Suprapubic skin (tissue), 4 donors: ENCODE data around the gene DIRAS3. TPM values are rescaled to one million over a fixed set of nuclear protein-coding genes. Genes with fewer than 3 reads are reported as not detected.

Source experiments
- DNase-seq, 2 donors: peaks; one replicate each; pipeline ENCODE4 v3.0.0-alpha.2; 2019; ENCODE audit warnings: low spot score in 2 of 2
- H3K27ac ChIP-seq: fragments of 200-600 bp; sonication (generic); one replicate; pipeline ENCODE4 v1.5.1; 2019
- H3K27me3 ChIP-seq: fragments of 200-600 bp; sonication (generic); one replicate; pipeline ENCODE4 v1.5.1; 2019
- H3K36me3 ChIP-seq: fragments of 200-600 bp; sonication (generic); one replicate; pipeline ENCODE4 v1.5.1; 2019
- H3K4me1 ChIP-seq: fragments of 200-600 bp; sonication (generic); one replicate; pipeline ENCODE4 v1.5.1; 2019
- H3K4me3 ChIP-seq: fragments of 200-600 bp; sonication (generic); one replicate; pipeline ENCODE4 v1.5.1; 2019; ENCODE audit warnings: mild to moderate bottlenecking
- H3K9me3 ChIP-seq: fragments of 200-600 bp; sonication (generic); one replicate; pipeline ENCODE4 v1.5.1; 2019
- CTCF ChIP-seq, 2 donors: fragments of 200-600 bp in 1 of 2; fragments of 450-650 bp in 1 of 2; sonication (generic) in 1 of 2; IDR thresholded peaks; one replicate each; pipeline ENCODE4 v1.5.1; 2016 to 2019; ENCODE audit warnings: antibody characterized with exemption in 2 of 2, mild to moderate bottlenecking in 1 of 2, moderate library complexity in 1 of 2
- EP300 ChIP-seq: sonication (generic); formaldehyde crosslinking; IDR thresholded peaks from one replicate; pipeline ENCODE4 v1.6.1; 2017; ENCODE audit warnings: antibody characterized with exemption
- POLR2A ChIP-seq, 2 donors: fragments of 450-650 bp; IDR thresholded peaks; one replicate each; pipeline ENCODE4 v1.6.1; 2017; ENCODE audit warnings: antibody characterized with exemption in 2 of 2, mild to moderate bottlenecking in 2 of 2, moderate library complexity in 2 of 2
- POLR2AphosphoS5 ChIP-seq, 3 donors: sonication (generic); formaldehyde crosslinking; IDR thresholded peaks; one replicate each; pipeline ENCODE4 v1.6.1; 2017; ENCODE audit warnings: antibody characterized with exemption in 3 of 3
- WGBS: methylation state at CpG from one replicate; pipeline ENCODE4 v1.1.5; 2018; 5-methylcytosine and 5-hydroxymethylcytosine counted together
- total RNA-seq, 4 donors: library from RNA; depleted of rRNA; stranded (reverse); fragments of >200 nt; gene quantifications; one replicate each; pipeline ENCODE4 v1.1.0, GENCODE V29; 2016

The DIRAS3 gene
- total RNA-seq, 4 donors from 2014 or later, result 1.4 to 2.3 (median 2.0) TPM

- no peaks in the 10 kb centered on the region for H3K9me3 ChIP-seq
- WGBS, result 77% methylated on average over 2 of the region's 2 CpGs
- TF ChIP-seq CTCF (IDR thresholded peaks at IDR 0.05), result no peak
- no peak for TF ChIP-seq POLR2A (IDR thresholded peaks at IDR 0.05)
- no peak for TF ChIP-seq POLR2AphosphoS5 (IDR thresholded peaks at IDR 0.05)
- TF ChIP-seq EP300, result no peak
- no peak for DNase-seq
- no peak overlapping the region for H3K4me3 ChIP-seq
- H3K27ac ChIP-seq, result no peak overlapping the region
- no peaks in the 10 kb centered on the region for H3K4me1 ChIP-seq
- no peaks in the 10 kb centered on the region for H3K36me3 ChIP-seq
- no peaks in the 10 kb centered on the region for H3K27me3 ChIP-seq
Measured at GRCh38 chr1:68024635-68025338, 25.6 kb downstream of the DIRAS3 start.

DNA sequence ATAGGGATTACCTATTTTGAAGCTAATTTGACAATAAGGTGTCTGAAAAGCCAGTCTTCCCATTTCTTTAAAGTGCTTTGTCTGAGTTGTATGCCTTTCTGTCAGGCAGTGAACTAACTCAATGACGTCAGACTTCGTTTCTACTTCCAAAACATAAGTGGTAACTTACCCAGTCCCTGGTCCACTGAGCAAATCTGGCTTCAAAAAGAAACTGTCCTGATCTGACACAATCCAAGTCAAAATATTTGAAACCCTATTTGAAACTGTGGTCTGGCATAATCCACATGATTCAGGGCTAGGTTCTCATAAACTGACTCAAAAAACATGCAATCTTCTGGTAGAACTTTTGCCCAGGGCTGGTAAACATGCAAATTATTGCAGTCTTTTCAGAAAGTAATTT, 34.0 kb downstream of the DIRAS3 start:
- no peaks in the 10 kb centered on the region for H3K36me3 ChIP-seq
- no peak overlapping the region for H3K4me3 ChIP-seq
- TF ChIP-seq EP300 (no peak), POLR2AphosphoS5 (IDR thresholded peaks at IDR 0.05) (no peak), CTCF (IDR thresholded peaks at IDR 0.05) (no peak), POLR2A (IDR thresholded peaks at IDR 0.05) (no peak)
- H3K27ac ChIP-seq, result no peak overlapping the region
- H3K27me3 ChIP-seq, result no peaks in the 10 kb centered on the region
- no peak for DNase-seq
- no peaks in the 10 kb centered on the region for H3K9me3 ChIP-seq
- H3K4me1 ChIP-seq, result no peaks in the 10 kb centered on the region
- 57% methylated on average over 2 of the region's 2 CpGs for WGBS

GRCh38 chr1:68015971-68016370, 34.5 kb downstream of the DIRAS3 start:
- DNase-seq, result no peak
- no peaks in the 10 kb centered on the region for H3K4me1 ChIP-seq
- H3K27ac ChIP-seq, result no peak overlapping the region
- no peaks in the 10 kb centered on the region for H3K27me3 ChIP-seq
- no peak for TF ChIP-seq POLR2AphosphoS5 (IDR thresholded peaks at IDR 0.05)
- no peak for TF ChIP-seq EP300
- no peak for TF ChIP-seq CTCF (IDR thresholded peaks at IDR 0.05)
- no peak for TF ChIP-seq POLR2A (IDR thresholded peaks at IDR 0.05)
- H3K36me3 ChIP-seq, result no peaks in the 10 kb centered on the region
- H3K9me3 ChIP-seq, result no peaks in the 10 kb centered on the region
- no peak overlapping the region for H3K4me3 ChIP-seq
- WGBS, result 91% methylated on average over 3 of the region's 3 CpGs

DNA sequence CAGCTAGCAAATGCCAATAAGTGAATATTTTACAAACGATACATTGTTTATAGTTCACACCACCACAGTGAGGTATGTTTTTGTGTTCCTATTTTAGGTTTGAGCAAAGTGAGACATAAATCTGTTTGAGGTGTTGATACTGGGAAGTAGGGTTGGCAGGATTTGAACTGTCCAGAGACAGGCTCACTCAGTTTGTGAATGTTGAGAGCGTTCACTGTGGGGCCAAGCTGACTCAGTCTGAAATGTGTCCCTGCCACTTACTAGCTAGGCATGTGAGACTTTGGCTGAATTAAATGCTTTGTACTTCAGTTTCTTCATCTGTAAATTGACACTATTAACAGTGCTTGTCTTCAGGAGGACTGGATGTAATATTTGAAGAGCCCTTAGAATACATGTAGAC, 35.1 kb downstream of the DIRAS3 start:
- Histone ChIP-seq H3K36me3 (no peaks in the 10 kb centered on the region), H3K27ac (no peak overlapping the region), H3K4me1 (no peaks in the 10 kb centered on the region), H3K4me3 (no peak overlapping the region), H3K27me3 (no peaks in the 10 kb centered on the region), H3K9me3 (no peaks in the 10 kb centered on the region)
- WGBS, result 81% methylated on average over 2 of the region's 2 CpGs
- no peak for DNase-seq
- TF ChIP-seq CTCF (IDR thresholded peaks at IDR 0.05), result no peak
- TF ChIP-seq POLR2AphosphoS5 (IDR thresholded peaks at IDR 0.05), result no peak
- TF ChIP-seq POLR2A (IDR thresholded peaks at IDR 0.05), result no peak
- TF ChIP-seq EP300, result no peak

DNA sequence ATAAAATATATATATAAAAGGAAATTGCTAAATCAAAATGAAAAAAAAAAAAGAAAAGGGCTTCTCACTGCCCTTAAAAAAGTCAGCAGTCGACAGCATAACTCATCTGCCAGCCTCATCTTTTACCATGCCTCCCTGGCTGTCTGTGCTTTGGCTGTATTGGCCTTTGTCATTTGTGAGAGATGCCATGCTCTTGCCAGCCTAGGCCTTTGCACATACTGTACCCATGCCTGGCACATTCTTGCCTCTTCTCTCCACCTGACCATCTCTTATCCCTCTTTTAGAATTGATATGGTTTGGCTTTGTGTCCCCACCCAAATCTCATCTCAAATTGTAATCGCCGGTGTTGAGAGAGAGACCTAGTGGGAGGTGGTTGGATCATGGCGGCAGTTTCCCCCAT, 37.1 kb downstream of the DIRAS3 start:
- Histone ChIP-seq H3K27me3 (no peaks in the 10 kb centered on the region), H3K36me3 (no peaks in the 10 kb centered on the region), H3K9me3 (no peaks in the 10 kb centered on the region), H3K27ac (no peak overlapping the region), H3K4me1 (no peaks in the 10 kb centered on the region), H3K4me3 (no peak overlapping the region)
- TF ChIP-seq POLR2AphosphoS5 (IDR thresholded peaks at IDR 0.05) (no peak), POLR2A (IDR thresholded peaks at IDR 0.05) (no peak), CTCF (IDR thresholded peaks at IDR 0.05) (no peak), EP300 (no peak)
- 98% methylated on average over 4 of the region's 4 CpGs for WGBS
- DNase-seq, result no peak
